Measurements from ENCODE around the gene TFAP2D.

- no peak for TF ChIP-seq CTCF (IDR thresholded peaks at IDR 0.05; ENCODE audit: poor library complexity, severe bottlenecking)
- TF ChIP-seq POLR2AphosphoS5 (IDR thresholded peaks at IDR 0.05), result no peak
- no peak for TF ChIP-seq RAD21 (conservative IDR thresholded peaks at IDR 0.05)
- no peak for TF ChIP-seq EZH2 (IDR thresholded peaks at IDR 0.05; ENCODE audit: borderline replicate concordance, insufficient read depth, low read length, poor library complexity, severe bottlenecking)
- TF ChIP-seq TAF1 (IDR thresholded peaks at IDR 0.05; ENCODE audit: low read depth), result no peak
- TF ChIP-seq SMC3 (conservative IDR thresholded peaks at IDR 0.05; ENCODE audit: poor library complexity), result no peak
These were observed 21.2 kb downstream of the TFAP2D start for GRCh38 chr6:50734488-50734887.

Measured in neural cell (in vitro differentiated cells).